ENCODE measurements around the gene RPRML.

RPRML gene

GRCh38 chr17:46943501-46944393 lies 35.3 kb downstream of the RPRML start:
- DNase-seq: no peak

- no peak for DNase-seq
These were observed 35.9 kb downstream of the RPRML start for GRCh38 chr17:46943218-46943500.

GRCh38 chr17:46942441-46943217 lies 36.4 kb downstream of the RPRML start:
- peak; percentile 3 for DNase-seq

GRCh38 chr17:46940692-46941404 lies 38.2 kb downstream of the RPRML start:
- peak; percentile 2 for DNase-seq

GRCh38 chr17:46935658-46936266 lies 43.3 kb downstream of the RPRML start:
- DNase-seq: no peak

- DNase-seq: no peak
These were observed 47.5 kb downstream of the RPRML start for GRCh38 chr17:46931596-46931995.

GRCh38 chr17:46930051-46930450 lies 49.0 kb downstream of the RPRML start:
- DNase-seq: no peak

- no peak for DNase-seq
These were observed 49.6 kb downstream of the RPRML start for GRCh38 chr17:46929413-46929812.

- no peak for DNase-seq
These were observed 50.4 kb downstream of the RPRML start for GRCh38 chr17:46928467-46929261.

Measured in NCI-H1436 treated with DMSO at 0.1 percent for 48 hours (cell line).